ENCODE measurements around the gene CD248. TPM values are rescaled to one million over a fixed set of nuclear protein-coding genes. Genes with fewer than 3 reads are reported as not detected.

Gene CD248
- total and polyA plus RNA-seq, 2 experiments from 2014 or later, result 2.4 to 3.8 TPM

- Histone ChIP-seq H3K79me2 (replicated peaks; ENCODE audit: insufficient read depth) (peaks cover 20% of the 10 kb centered on the region), H3K4me3 (peak overlapping the region; percentile 95), H3K4me2 (peak overlapping the region; percentile 73), H3K36me3 (ENCODE audit: insufficient read depth) (no peaks in the 10 kb centered on the region), H3K4me1 (ENCODE audit: insufficient read depth) (no peaks in the 10 kb centered on the region), H3K9me2 (ENCODE audit: insufficient read depth) (no peaks in the 10 kb centered on the region), H3K27me3 (ENCODE audit: insufficient read depth) (no peaks in the 10 kb centered on the region), H2AFZ (peak overlapping the region; percentile 11; the same call in 1 of the 2 replicates), H3K27ac (ENCODE audit: low read depth) (peak overlapping the region; percentile 79; the same call in 1 of the 2 replicates), H4K20me1 (replicated peaks; ENCODE audit: insufficient read depth) (peaks cover 7% of the 10 kb centered on the region), H3F3A (replicated peaks; ENCODE audit: low read depth) (0 out of 2 replicates have a peak, but pooled peaks cover 14% of the 10 kb centered on the region)
- DNase-seq (ENCODE audit: low spot score) (peak; percentile 92), ATAC-seq (peak; percentile 73)
- Mint-ChIP-seq H3K27me3 (ENCODE audit: insufficient read depth, low read depth, poor library complexity) (peaks cover 8% of the 10 kb centered on the region), H3K4me3 (peak overlapping the region; percentile 93), H3K36me3 (ENCODE audit: low read depth) (peaks cover 36% of the 10 kb centered on the region), H3K27ac (peak overlapping the region; percentile 94), H3K4me1 (peaks cover 16% of the 10 kb centered on the region), H3K9me3 (no peaks in the 10 kb centered on the region)
- TF ChIP-seq ZNF331 (CRISPR knock-in tag; IDR thresholded peaks at IDR 0.05; ENCODE audit: low read depth) (no peak), NANOG (IDR thresholded peaks at IDR 0.05; ENCODE audit: borderline replicate concordance) (no peak), POLR2AphosphoS5 (IDR thresholded peaks at IDR 0.05; ENCODE audit: low read depth) (peak; percentile 87), JUNB (IDR thresholded peaks at IDR 0.05; ENCODE audit: unreplicated experiment) (no peak), EZH2 (IDR thresholded peaks at IDR 0.05; ENCODE audit: low read depth, unreplicated experiment) (no peak)
These were observed 49.2 kb downstream of the CD248 start for GRCh38 chr11:66267379-66268243.

GRCh38 chr11:66267039-66267378 lies 49.8 kb downstream of the CD248 start:
- no peaks in the 10 kb centered on the region for H3K9me2 ChIP-seq (ENCODE audit: insufficient read depth)
- peaks cover 20% of the 10 kb centered on the region for H3K79me2 ChIP-seq (replicated peaks; ENCODE audit: insufficient read depth)
- no peaks in the 10 kb centered on the region for H3K27me3 ChIP-seq (ENCODE audit: insufficient read depth)
- Mint-ChIP-seq H3K27ac (peak overlapping the region; percentile 81), H3K9me3 (no peaks in the 10 kb centered on the region), H3K36me3 (ENCODE audit: low read depth) (peaks cover 34% of the 10 kb centered on the region), H3K4me3 (peak overlapping the region; percentile 93), H3K27me3 (ENCODE audit: insufficient read depth, low read depth, poor library complexity) (peaks cover 8% of the 10 kb centered on the region), H3K4me1 (peaks cover 16% of the 10 kb centered on the region)
- peak overlapping the region; percentile 95 for H3K4me3 ChIP-seq
- DNase-seq (ENCODE audit: low spot score), result no peak
- H3K27ac ChIP-seq (ENCODE audit: low read depth), result peak overlapping the region; percentile 79; the same call in 1 of the 2 replicates
- H3K4me1 ChIP-seq (ENCODE audit: insufficient read depth), result no peaks in the 10 kb centered on the region
- TF ChIP-seq ZNF331 (CRISPR knock-in tag; IDR thresholded peaks at IDR 0.05; ENCODE audit: low read depth), result no peak
- no peak for TF ChIP-seq EZH2 (IDR thresholded peaks at IDR 0.05; ENCODE audit: low read depth, unreplicated experiment)
- TF ChIP-seq POLR2AphosphoS5 (IDR thresholded peaks at IDR 0.05; ENCODE audit: low read depth), result no peak
- no peak for TF ChIP-seq CREB1 (CRISPR knock-in tag; IDR thresholded peaks at IDR 0.05; ENCODE audit: low read depth)
- TF ChIP-seq CTCF (conservative IDR thresholded peaks at IDR 0.05; ENCODE audit: low read depth in 2 of 2), result peak in 1 of 2 experiments; percentile 18; a peak in 1 of 4 replicates
- TF ChIP-seq ZNF462 (CRISPR knock-in tag; IDR thresholded peaks at IDR 0.05), result no peak
- TF ChIP-seq EZH2phosphoT487 (IDR thresholded peaks at IDR 0.05; ENCODE audit: unreplicated experiment), result no peak
- H3F3A ChIP-seq (replicated peaks; ENCODE audit: low read depth), result 0 out of 2 replicates have a peak, but pooled peaks cover 14% of the 10 kb centered on the region
- peak overlapping the region; percentile 73 for H3K4me2 ChIP-seq
- peaks cover 7% of the 10 kb centered on the region for H4K20me1 ChIP-seq (replicated peaks; ENCODE audit: insufficient read depth)
- peak; percentile 6 for ATAC-seq
- H3K36me3 ChIP-seq (ENCODE audit: insufficient read depth), result no peaks in the 10 kb centered on the region
- H2AFZ ChIP-seq, result no peak overlapping the region
